ENCODE data around the gene SLC41A3. TPM values are rescaled to one million over a fixed set of nuclear protein-coding genes. Genes with fewer than 3 reads are reported as not detected.

The SLC41A3 gene
- total RNA-seq, 1 donor from 2014 or later: 72.0 TPM

GRCh38 chr3:126053949-126054569, 29.9 kb downstream of the SLC41A3 start:
- no peak for DNase-seq (ENCODE audit: low spot score)

DNA sequence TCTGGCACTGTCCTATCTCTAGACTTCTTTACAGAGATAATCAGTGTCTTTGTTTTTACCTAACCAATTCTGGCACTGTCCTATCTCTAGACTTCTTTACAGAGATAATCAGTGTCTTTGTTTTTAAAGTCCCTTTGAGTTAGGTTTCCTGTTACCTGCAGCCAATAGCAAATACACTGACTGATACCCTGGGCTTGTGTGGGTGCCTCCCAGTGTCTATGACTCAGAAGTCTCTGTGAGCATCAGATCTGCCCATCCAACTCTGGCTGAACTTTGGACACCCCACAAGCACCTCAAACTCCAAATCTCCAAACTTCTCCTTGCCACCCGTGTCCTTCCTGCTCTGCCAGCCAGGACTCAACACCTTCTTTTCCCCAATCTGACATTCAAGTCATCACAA, 30.4 kb downstream of the SLC41A3 start:
- no peak for DNase-seq (ENCODE audit: low spot score)

DNA sequence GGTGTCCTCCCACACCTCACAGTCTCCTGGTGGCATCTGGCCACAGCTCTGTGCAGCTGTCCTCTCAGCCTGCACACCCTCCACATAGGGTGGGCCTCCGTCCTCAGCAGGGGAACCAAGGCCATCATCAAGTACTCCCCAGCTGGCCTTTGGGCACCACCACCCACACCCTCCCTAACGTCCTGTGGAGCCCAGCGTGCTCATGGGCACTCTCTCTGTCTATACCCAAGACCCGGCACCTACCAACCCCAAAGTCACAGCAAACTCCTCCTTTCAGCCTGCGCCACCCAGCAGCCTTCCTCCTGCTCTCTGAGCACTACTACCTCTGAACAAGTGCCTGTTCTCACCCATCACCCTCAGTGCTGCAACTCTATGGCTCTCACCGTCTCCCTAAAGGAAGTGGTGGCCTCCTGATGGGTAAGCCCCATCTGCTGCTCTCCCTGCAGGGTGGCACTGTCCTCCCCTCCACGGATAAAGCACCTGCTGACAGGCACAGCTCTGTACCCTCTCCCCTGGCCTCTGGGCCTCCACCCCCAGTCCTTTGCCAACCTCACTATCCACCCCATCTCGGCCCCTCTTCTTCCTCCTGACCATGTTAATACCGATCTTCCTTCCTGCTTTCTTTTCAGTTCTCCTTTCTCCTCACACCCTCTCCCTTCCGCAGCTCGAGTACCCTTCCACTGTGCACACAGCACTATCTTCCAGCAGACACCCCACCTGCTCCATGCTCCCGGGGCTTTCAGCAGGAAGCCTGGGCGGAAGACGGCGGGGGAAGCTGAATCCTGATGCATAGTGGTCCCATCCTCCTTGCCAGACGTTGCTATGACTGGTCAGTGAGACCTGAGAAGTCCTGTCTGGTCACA, 31.5 kb downstream of the SLC41A3 start:
- DNase-seq (ENCODE audit: low spot score): peak; percentile 22

DNA sequence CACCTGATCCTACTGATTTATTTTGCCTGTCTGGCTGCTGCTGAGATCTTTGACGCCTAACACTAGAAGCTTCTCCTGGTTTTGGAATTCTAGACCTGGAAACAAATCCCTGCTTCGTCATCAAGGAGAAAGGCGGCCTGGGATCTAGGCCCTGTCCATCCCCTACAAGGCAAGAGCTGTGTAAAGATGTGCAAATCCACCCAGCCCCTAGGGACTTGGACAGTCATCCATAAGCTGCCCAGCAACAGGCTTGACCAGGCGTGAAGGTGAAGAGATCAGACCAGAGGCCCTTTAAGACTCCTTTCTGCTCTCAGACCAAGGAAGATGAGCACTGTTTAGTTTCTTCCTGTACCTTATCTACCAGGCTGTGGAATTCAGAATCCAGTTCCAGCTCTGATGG, 32.2 kb downstream of the SLC41A3 start:
- DNase-seq (ENCODE audit: low spot score): peak; percentile 24

GRCh38 chr3:126051234-126051633, 32.7 kb downstream of the SLC41A3 start:
- peak; percentile 19 for DNase-seq (ENCODE audit: low spot score)

DNA sequence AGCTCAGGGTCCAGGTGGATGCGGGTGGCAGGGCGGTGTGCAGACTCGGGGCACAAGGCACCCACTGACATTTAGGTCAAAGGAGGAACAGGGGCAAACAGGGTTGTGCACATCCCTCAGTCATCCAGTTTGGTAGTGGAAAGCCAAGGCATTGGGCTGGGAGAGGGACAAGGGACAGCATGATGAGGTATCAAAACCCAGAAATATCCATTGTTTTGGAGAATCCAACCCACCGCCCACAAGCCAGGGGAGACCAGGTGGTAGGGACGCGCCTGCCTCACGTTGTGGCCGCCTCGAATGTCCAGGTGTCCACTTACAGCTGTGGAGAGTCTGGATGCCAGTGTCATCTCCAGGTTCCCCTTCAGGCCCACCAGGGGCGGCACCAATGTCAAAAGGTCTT, 33.3 kb downstream of the SLC41A3 start:
- peak; percentile 34 for DNase-seq (ENCODE audit: low spot score)

DNA sequence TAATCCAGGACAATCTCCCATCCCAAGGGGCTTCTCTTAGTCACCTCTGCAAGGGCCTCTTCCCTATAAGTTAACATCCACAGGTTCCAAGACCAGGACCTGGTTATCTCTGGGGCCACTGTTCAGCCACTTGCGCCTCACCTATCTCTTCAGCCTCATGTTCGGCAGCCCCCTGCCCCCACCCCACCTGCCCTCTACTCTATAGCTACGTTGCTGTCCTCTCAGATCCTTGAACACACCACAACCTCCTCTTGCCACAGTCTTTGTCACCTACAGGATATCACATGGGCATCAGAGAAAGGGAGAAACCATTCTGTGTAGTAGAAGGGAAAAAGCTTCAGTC, 33.9 kb downstream of the SLC41A3 start:
- DNase-seq (ENCODE audit: low spot score): no peak

DNA sequence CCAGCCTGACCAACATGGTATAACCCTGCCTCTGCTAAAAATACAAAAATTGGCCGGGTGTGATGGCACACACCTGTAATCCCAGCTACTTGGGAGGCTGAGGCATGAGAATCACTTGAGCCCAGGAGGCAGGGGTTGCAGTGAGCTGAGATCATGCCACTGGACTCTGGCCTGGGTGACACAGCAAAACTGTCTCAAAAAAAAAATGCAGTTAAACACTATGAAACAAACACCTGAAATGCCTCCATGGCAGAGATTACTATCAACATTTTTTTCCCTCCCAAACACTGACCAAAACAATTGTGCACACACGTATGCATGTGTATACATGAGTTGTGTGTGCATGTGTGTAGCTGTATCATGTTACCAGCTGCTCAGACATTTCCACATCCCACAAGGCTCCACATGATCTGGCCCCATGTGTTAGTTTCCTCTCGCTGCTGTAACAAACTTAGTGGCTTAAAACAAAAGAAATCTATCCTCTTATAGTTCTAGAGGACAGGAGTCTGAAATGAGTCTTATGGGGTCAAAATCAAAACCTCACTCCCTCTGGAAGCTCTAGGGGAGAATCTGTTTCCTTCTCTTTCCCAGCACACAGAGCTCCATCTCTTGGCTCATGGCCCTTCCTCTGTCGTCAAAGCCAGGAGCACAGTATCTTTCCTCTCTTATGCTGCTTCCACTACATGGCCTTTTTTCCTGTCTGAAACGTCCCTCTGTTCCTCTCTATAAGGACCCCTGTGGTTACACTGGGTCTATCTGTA, 34.5 kb downstream of the SLC41A3 start:
- no peak for DNase-seq (ENCODE audit: low spot score)

DNA sequence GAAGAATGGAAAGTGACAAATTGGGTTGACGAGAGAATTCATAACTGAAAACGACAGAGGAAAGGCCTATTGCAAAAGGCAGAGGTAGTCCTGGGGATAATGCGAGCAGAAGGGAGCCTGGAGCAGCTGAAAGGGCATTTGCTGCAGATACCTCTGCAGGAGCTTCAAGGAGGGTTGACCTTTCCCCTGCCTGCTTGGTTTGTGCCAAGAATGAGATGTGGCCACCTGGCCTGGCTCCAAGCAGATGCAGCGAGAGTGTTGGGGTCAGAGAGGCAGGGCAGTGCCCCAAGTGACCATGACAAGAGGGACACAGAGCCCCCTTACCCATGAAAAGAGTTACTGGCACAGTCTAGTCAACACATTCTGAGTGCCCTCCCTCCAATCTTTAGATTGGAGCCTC, 43.5 kb downstream of the SLC41A3 start:
- DNase-seq (ENCODE audit: low spot score): peak; percentile 25

DNA sequence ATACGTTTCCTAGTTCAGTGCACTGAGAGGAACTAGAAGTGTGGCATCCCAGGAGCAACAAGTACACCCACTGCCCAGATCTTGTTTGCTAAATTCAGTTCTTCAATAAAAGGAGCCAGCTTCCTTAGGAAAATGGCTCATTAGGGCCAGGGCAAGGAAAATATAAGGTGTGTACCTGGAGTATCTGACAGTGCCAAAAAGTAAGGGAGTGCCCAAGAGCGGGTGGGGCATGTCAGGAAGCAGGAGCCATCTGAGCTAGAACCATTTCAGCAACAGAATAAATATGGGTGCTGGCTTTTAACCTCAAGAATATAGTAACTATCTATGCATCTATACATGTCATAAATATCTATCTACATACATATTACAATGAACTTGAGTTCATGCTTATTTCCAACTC, 44.1 kb downstream of the SLC41A3 start:
- DNase-seq (ENCODE audit: low spot score): no peak

GRCh38 chr3:126038791-126039190, 45.1 kb downstream of the SLC41A3 start:
- peak; percentile 31 for DNase-seq (ENCODE audit: low spot score)

GRCh38 chr3:126036056-126036549, 47.8 kb downstream of the SLC41A3 start:
- DNase-seq (ENCODE audit: low spot score): peak; percentile 30

- peak; percentile 31 for DNase-seq (ENCODE audit: low spot score)
Measured at GRCh38 chr3:126035362-126036050, 48.4 kb downstream of the SLC41A3 start.

DNA sequence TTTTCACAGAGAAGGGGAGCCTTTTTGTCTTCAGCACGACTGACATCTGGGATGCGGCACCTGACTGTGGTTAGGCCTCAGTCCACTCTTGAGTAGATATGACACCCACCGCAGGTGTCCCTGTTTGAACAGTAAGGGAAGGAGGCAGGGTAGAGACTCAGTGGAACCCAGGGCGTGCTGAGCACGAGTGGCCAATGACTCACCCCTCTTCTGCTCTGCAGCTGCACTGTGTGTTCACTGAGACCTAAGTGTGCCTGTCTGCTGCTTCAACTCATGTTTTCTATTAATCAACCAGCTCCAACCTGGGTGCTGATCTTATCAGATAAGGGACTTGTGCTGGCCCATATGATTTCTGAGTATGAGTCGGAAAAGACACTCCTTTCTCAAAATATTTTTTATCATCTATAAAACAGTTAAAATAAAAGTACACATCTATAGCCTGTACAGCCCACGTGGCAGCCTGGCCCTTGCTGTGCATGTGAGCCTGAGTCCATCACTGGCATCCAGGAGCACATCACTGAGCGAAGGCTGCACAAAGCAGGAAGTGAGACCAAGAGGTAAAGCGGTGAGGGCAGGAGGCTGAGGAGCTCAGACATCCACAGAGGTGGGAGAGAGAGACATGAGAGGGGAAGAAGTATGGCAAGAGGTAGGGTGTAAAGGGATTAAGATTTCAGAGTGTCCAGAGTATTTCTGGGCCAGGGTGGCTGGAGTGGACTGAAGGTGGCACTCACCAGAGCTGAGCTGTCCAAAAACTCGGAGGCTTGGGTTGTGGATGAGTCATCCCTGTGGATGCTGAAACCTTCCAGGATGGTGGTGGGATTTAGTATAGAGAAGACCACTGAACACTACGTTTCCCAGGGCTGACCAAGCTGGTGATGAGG, 49.2 kb downstream of the SLC41A3 start:
- DNase-seq (ENCODE audit: low spot score): peak; percentile 43

DNA sequence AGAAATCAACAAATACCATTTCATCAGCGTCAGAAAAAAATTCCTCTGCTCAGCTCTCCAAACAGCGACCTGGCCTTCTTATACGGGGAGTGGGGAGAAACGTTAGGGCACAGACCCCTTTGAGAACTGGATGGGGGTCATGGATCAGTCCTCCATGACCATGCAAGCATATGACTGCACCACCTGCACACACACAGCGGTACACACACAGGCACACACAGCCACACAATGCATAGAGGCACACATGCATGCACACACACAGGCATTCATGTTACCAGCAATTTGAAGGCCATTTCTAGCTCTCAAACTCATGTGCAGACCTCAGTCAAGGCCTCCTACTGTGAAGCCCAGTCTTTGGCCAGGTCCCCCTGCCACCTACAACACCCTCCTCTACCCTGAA, 50.2 kb downstream of the SLC41A3 start:
- DNase-seq (ENCODE audit: low spot score): no peak

GRCh38 chr3:126033051-126033745, 50.7 kb downstream of the SLC41A3 start:
- DNase-seq (ENCODE audit: low spot score): peak; percentile 24

GRCh38 chr3:126031981-126032471, 51.9 kb downstream of the SLC41A3 start:
- DNase-seq (ENCODE audit: low spot score): no peak

GRCh38 chr3:126030455-126030854, 53.5 kb downstream of the SLC41A3 start:
- no peak for DNase-seq (ENCODE audit: low spot score)

DNA sequence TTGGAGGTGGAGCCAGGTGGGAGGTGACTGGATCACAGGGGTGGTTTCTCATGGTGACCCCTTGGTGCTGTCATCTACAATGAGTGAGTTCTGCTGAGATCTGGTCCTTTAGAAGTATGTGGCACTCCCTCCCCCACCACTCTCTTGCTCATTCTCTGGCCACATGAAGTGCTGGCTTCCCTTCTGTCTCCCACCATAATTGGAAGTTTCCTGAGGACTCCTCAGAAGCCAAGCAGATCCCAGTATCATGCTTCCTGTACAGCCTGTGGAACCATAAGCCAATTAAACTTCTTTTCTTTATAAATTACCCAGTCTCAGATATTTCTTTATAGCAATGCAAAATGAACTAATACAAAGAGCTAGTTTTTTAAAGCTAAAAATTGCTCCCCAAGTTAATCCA, 54.7 kb downstream of the SLC41A3 start:
- no peak for DNase-seq (ENCODE audit: low spot score)

- DNase-seq (ENCODE audit: low spot score): no peak
Measured at GRCh38 chr3:126028096-126028495, 55.8 kb downstream of the SLC41A3 start.

Measured in ureter (tissue), 1 donor.